Stimulated activated CD4-positive, alpha-beta T cell treated with anti-CD3 and anti-CD28 coated beads, TNF-alpha, amount 100 ng/mL, for 24 hours (primary cell): Measurements from ENCODE around the gene RPS6KC1.
"Not testable (repeated sequence)": the region's sequence is repeated elsewhere in the genome, so short reads cannot be mapped to it uniquely, and the experiment has no call there.

Experiments used
- DNase-seq, 3 experiments: peaks; one replicate each; pipeline ENCODE4 v3.0.0-alpha.2; 2020; ENCODE audit warnings: low read depth in 3 of 3

The RPS6KC1 gene

DNA sequence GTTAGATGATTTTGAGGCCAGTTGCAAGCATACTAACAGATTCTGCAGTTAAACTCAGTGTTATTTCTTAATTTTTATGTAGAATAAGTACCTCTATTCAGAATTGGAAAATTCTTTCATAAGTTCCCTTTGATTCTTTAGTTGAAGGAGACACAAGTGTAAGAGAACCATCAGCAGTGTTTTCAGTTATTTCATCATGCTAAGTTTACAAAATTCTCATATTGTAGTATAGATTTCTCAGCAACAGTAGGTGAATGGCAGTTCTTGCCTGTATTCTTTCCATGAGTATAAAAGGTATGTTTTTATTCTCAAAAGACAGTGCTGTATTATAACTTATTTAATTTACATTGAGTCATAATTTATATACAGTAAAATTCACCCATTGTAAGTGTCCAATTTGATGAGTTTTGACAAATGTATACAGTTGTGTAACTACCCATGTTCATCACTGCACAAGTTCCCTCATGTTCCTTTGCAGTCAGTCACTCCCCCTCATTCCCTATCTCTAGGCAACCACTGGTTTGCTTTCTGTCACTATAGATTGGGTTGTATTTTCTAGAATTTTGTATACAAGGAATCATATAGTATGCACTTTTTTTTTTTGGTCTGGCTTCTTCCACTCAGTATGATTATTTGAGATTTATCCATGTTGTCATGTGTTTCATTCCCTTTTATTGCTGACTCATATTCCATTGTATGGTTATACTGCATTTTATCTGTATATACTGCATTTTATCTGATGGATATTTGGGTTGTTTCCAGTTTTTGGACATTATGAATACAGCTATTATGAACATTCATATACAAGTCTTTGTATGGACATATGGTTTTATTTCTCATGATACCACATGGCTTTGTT lies 3.9 kb downstream of the RPS6KC1 start:
- DNase-seq, result no peak

DNA sequence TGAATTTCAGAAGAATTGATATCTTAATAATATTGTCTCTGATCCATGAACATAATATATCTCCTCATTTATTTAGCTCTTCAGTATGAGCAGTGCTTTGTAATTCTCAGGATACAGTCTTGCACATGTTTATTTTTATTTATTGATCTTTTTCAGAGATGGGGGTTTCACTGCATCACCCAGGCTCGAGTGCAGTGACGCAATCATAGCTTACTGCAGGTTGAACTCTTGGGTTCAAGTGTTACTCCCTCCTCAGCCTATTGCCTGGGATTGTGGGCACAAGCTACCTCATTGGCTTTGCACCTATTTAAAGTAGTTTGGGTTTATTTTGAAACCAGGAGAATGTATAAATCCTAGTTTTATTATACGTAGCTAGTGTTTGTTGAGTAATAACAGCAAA lies 4.7 kb downstream of the RPS6KC1 start:
- DNase-seq, result no peak

DNA sequence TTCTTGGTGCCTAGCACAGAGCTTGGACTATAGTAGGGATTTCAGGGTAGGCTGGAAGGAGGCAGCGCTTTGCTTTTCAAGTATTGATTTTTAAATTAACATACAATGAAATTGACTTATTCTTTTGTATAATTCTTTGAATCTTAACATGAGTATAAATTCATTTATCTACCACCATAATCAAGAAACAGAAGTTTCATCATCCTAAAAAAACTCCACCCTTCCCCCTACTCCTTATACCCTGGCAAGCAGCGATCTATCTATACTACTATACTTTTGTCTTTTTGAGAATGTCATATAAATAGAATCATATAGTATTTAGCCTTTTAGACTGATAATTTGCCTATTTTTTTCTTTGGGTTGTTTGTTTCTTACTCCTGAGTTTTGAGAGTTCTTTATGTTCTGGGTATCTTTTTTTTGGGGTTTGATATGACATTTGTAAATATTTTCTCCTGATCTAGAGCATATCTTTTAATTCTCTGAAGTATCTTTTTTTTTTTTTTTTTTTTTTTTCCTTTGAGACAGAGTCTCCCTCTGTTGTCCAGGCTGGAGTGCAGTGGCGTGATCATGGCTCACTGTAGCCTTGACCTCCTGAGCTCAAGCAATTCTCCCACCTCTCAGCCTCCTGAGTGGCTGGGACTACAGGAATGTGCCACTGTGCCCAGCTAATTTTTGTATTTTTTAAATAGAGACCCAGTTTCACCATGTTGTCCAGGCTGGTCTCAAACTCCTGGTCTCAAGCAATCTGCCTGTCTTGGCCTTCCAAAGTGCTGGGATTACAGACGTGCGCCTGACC lies 6.4 kb downstream of the RPS6KC1 start:
- DNase-seq, result no peak

DNA sequence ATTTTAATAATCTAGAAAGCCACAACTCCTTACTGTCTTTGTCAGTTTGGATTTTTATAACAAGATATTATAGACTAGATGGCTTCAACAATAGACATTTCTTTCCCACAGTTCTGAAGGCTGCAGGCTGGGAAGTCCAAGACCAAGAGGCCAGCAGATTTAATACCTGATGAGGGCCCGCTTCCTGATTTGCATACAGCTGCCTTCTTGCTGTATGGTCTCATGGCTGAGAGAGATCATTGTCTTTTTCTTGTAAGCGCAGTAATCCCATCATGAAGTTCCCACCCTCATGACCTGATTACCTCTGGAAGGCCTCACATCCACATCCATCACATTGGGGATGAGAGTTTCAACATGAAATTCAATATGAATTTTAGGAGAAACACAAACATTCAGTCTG lies 9.8 kb downstream of the RPS6KC1 start:
- no peak for DNase-seq

DNA sequence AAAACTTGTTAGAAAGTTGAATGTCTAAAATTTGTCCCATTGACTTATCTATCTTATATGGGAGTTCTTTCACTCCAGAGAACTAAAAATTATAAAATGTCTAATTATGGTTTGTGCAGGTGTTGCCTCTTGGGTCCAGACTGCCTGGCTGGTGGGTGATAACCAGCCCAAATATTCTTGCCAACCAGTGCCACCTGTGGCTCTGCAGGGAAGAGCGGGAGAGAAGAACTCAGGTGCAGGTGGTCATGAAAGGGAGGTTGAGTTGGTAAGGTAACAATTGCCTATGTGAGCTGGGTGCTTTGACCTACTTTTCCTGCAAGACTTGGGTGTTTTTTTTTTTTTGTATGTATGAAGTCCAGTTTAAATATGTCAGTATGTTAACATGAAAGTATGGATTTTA lies 10.2 kb downstream of the RPS6KC1 start:
- no peak for DNase-seq

DNA sequence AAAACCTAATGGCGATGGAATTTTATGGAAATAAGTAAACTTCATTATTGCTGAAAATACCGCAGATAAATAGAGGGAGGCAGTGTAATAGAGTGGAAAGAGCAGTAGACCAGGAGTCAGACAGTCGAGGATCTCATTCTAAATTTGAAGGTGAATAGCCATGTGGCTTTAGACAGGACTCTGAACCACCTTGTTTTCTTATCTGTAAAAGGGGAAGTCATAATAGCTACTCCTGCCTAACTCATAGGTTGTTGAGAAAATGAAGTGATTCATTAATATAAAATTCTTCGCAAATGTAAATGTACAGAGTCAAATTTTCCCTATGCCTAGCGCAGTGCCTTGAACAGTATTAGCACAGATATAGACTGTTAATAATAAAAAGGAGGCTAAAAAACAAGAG lies 14.8 kb downstream of the RPS6KC1 start:
- no peak for DNase-seq

DNA sequence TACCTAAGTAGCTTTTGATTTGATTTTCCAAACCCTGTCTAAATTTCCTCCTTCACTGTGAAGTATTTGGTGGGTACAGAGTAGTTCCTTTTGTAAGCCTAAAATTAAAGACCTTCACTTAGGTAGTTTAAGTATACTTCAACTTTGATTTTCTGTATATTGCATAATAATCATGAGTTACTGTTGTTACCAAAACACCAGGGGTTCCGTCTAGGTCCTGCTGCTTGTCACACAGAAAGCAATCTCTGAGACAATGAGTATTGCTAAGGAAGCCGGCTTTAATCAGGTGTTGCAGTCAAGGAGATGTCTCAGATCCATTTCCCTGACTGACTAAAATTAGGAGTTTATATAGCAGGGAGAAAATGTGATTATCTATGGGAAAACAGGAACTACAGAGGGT lies 15.3 kb downstream of the RPS6KC1 start:
- no peak for DNase-seq

DNA sequence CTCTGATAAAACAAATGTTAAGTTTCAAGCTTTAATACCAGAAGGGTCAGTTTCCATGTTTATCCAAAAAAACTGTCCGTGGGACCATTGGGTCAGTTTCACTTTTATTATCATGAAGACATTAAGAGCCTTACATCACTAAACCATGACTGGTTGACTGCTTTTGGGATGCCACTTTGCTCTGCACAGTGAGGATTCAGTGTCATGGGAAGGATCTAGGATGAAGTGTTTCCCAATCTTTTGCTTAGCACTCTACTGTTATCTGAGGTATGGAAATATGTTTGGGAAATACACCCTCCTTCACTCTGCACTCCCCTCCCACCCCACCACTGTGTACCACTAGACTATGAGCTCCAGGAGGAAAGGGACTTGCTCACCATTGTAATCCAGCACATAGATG lies 16.3 kb downstream of the RPS6KC1 start:
- no peak for DNase-seq

DNA sequence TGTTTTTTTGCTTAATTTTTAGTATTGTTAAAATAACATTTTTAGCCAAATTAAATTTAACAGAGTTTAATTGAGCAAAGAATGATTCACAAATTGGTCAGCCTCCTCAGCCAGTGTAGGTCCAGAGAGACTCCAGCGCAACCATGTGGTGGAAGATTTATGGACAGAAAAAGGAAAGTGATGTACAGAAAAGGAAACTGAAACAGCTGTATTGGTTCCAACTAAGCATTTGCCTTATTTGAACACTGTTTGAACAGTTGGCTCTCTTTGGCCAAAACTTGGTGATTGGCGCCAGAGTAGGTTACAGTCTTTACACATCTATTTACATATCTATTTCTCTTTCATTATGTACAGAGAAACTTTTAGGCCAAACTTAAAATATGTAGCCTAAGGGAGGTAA lies 19.4 kb downstream of the RPS6KC1 start:
- DNase-seq, result no peak

DNA sequence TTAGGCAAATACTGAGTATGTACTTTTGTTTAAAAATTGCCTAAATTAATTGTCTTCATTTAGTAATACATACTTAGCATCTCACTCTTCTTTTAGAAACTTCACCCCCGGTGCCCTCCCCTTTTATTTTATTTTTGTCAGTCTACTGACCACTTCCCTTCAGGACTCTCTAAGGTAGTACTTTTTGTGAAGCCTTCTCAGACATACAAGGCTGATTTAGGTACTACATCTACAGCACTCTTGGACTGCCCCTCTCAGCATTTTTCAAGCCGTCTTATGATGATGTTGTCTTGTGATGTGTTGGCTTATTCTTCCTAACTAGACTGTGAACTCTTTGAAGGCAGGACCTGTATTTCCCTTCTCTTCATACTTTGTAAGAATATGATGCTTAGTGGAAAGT lies 24.7 kb downstream of the RPS6KC1 start:
- DNase-seq, result no peak

DNA sequence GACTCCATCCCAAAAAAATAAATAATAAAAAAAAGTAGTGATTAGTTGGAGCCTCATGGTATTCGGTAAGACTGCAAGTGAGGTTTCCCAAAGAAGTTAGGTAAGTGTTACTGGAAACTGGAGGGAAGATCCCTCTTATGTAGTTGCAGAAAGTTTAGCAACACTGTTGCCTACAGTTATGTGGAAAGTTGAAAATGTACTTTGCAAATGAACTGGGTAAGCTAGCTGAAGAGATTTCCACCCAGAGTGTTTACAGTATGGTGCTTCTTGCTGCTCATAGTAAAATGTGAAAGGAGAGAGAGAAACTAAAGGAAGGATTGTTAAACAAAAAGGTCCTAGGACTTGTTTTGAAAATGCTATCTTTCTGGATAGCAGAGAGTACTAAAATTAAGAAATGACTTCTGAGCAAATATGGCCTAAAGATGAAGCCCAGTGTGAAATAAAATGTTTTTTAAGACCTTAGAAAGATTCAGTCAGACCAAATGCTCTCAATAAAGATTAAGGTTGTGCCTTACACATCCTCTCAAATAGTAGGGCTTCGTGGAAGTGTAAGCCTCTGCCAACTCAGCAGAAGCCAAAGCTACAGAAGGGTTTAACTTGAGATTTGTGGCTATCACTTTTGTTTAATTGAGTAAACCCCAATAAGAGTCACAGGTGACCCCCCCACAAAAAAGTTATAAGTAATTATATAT lies 31.5 kb downstream of the RPS6KC1 start:
- DNase-seq, result no peak

DNA sequence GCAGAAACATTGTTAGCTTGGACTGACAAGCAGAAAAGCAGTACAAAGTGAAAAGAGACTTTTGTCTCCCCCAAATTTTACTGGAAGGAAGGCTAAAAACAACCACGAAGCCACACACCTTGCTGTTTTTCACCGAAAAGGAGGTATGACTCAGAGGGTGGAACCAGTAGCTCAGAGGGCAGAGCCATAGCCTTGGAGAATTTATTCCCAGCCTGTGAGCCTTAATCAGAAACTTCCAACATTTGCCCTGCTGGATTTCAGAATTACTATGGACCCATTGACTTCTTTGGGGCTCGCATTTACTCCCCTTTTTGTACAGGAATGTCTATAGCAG lies 32.0 kb downstream of the RPS6KC1 start:
- no peak for DNase-seq

DNA sequence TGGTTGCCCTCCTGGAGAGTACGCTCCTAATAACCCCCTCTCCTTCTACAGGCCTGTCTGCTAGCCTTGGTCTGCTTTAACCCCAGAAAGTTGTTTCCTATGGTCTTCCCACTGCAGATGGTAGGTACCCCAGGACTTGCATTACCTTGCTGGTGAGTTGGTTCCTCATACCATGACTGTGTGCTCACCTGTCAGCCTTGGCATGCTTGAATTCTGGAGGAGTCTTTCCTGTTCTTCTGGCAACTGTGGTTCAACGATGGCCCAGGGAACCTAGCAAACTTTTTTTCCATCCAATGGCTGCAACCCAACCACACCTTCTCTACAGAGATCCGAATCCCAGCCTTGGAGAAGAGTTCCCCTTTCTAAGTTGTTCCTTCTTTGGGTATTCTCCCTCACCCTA lies 36.9 kb downstream of the RPS6KC1 start:
- no peak for DNase-seq

DNA sequence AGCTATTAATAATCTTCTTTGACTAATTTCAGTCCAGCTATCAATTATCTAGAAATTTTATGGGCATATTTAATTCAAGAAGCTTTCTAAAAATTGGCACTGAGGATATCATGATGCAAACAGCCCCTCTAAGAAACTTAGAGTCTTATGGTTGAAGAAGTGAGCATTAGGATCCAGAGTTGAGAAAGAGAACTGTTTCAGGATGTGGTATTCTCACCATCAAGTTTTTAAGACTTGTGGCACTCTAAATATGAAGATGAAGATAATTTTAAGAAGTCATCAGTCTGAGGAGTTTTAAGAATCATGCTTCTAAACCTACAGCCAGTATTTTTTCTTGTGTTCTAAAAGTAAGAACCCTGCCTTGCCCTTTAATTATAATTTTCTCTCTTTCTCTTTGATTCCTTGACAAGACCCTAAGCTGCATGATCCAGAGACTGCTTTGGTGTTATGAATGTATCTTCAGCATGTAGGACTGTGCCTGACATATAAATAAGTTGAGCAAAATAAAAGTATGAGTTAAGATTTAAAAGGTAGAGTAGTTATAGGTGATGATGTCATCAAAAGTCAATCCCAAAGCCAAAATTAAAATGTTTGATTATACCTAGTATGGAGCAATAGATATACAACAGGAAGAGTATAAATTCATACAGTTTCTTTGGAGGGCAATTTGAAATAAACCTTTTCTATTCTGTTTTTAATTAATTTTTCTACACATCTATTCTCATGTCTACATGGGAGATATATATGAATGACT lies 39.1 kb downstream of the RPS6KC1 start:
- DNase-seq, result no peak

DNA sequence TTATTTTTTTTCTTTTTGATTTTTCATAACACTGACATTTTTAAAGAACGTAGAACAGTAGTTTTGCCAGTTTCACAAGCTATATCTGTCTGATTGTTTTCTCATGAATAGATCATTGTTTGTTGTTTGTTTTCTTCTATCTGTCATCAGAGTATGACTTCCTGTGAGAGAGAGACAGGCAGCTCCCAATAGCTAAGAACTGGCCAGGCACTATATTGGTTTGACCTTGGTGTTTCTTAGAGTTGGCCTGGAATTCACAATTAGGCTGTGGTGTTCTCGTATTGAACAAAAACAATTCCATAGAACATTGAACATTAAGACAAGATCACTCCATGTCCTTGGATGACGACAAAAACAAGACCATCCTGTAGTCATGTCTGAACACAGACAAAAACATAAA lies 43.4 kb downstream of the RPS6KC1 start:
- no peak for DNase-seq

DNA sequence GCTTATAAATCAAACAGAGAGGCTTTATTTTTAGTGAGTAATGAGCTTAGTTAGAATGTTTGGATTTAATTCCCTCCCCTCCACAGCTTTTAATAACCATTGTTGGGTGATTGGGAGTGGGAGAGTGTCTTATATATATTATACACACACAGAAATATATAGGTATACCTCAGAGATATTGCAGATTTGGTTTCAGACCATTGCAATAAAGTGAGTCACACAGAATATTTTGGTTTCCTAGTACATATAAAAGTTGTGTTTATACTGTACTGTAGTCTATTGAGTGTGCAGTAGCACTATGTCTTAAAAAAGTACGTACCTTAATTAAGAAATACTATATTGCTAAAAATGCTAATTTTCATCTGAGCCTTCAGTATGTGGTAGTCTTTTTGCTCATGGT lies 44.4 kb downstream of the RPS6KC1 start:
- no peak for DNase-seq

DNA sequence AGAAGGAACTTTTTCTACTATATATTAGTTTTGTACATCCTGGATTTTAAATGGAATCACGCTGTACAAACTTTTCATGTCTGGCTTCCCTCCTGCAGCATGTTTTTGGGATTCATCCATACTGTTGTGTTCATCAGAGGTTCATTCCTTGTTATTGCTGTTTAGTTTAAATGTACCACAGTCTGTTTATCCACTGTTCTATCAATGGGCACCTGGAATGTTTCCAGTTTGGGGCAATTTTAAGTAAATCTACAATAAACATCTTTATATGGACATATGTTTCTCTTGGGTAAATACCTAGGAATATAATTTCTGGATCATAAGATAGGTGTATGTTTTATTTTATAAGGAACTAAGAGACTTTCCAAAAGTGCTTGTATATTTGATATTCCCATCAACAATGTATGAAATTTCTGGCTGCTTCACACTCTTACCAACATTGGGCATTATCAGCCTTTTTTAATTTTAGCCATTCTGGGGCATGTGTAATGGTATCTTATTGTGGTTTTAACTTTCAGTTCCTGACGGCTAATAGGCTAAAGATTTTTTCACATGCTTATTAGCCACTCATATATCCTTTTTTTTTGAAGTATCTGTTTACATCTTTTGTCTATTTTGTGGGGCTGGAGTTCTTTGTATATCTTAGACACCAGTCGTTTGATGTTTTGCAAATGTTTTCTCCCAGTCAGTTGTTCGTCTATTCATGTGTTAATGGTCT lies 48.8 kb downstream of the RPS6KC1 start:
- DNase-seq, result no peak

DNA sequence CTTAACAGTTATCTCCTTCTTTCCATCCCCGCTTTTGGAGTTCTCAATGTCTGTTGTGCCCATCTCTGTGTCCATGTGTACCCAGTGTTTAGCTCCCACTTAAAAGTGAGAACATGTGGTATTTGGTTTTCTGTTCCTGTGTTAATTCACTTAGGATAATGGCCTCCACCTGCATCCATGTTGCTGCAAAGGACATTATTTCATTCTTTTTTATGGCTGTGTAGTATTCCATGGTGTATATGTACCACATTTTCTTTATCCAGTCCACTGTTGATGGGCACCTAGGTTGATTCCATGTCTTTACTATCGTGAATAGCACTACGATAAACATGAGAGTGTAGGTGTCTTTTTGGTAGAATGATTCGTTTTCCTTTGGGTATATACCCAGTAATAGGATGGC lies 49.5 kb downstream of the RPS6KC1 start:
- DNase-seq, result not testable (repeated sequence)

DNA sequence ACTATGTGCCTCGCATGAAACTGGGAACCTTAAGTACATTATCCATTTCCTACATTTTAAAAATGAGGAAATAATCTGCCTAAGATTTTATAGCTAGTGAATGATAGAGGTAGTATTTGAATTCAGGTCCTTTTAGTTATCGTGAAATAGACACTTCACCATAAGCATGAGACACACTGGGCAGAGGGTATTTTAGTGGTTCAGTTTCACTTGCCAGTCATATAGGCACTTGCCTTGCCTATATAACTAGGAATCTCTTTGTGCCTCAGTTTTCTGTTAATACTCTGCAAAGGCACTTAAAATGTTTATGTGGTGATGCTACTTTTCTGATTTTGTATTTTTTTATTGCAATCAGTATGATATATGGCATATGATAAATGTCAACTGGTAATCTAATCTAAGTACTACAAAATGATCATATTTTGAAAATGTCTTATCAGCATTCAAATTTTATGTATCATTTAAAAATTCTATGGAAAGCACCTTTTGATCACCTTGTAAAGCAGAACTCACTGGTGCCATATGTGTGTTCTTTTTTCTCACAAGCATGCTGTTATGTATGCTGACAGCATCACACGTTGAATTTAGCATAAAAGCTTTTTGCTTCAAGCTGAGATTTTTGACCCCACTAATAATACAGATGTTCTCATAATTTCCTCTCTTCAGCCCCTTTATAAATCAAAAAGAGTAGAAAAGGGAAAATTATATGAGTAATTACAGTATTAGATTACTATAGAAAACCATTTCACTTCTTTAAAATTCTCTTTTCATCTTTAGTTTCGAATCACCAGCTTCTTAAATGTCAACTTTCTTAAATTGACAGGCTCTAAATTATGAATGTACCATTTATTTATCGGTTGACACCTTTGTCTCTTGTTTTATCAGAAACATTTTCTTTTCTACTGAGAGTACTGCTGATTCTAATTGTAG lies 52.6 kb downstream of the RPS6KC1 start:
- DNase-seq, result no peak

DNA sequence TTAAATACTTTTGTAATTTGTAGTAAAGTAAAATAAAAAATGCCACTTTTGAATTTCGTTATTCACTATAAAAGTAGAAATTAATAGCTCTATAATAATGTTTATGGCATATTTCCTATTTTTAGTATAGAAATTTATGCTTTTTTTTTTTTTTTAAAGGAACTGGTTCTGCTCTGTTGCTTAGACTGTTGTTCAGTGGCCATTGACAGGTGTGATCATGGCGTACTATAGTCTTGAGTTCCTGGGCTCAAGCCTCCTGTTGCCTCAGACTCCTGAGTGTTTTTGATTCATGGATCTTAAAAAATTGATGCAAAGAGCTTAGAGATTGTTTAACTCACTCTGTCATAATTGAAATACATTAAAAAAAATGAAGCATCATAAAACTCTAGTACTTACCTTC lies 53.6 kb downstream of the RPS6KC1 start:
- no peak for DNase-seq
